ENCODE results near the gene PDE8A.

Gene PDE8A

DNA sequence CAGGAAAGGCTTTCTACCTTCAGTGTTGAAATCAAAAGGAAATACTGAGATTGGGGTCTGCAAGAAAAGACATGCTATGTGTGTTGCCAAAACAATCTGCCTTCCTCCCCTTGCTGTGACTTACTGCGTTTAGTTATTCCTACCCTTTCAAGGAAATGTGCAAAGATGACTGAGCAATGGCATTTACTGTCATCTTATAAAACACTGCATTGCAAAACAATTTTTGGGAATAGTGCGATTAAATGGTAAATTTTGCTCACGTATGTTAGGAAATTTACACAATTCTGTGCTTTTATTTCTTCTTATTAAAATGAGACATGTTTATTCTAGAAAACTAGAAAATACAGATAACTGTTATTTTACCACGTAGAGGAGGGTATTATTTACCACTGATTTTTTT lies 45.8 kb downstream of the PDE8A start:
- Histone ChIP-seq H3K4me3 (ENCODE audit: low read length) (no peak overlapping the region), H3K4me1 (ENCODE audit: insufficient read depth, low read length) (peaks cover 7% of the 10 kb centered on the region), H2AFZ (ENCODE audit: low read depth, low read length) (no peak overlapping the region), H3K27me3 (ENCODE audit: insufficient read depth, low read length) (no peaks in the 10 kb centered on the region), H3K9me3 (ENCODE audit: low read length) (no peaks in the 10 kb centered on the region), H3K36me3 (ENCODE audit: insufficient read depth, low read length) (no peaks in the 10 kb centered on the region)

- H3K36me3 ChIP-seq (ENCODE audit: insufficient read depth, low read length): no peaks in the 10 kb centered on the region
- no peak overlapping the region for H3K4me3 ChIP-seq (ENCODE audit: low read length)
- peaks cover 7% of the 10 kb centered on the region for H3K4me1 ChIP-seq (ENCODE audit: insufficient read depth, low read length)
- H2AFZ ChIP-seq (ENCODE audit: low read depth, low read length): no peak overlapping the region
- no peaks in the 10 kb centered on the region for H3K9me3 ChIP-seq (ENCODE audit: low read length)
- no peaks in the 10 kb centered on the region for H3K27me3 ChIP-seq (ENCODE audit: insufficient read depth, low read length)
Observed at GRCh38 chr15:85028416-85028815, 46.8 kb downstream of the PDE8A start.

GRCh38 chr15:85029221-85029620 lies 47.6 kb downstream of the PDE8A start:
- no peaks in the 10 kb centered on the region for H3K27me3 ChIP-seq (ENCODE audit: insufficient read depth, low read length)
- no peak overlapping the region for H2AFZ ChIP-seq (ENCODE audit: low read depth, low read length)
- no peaks in the 10 kb centered on the region for H3K9me3 ChIP-seq (ENCODE audit: low read length)
- peaks cover 6% of the 10 kb centered on the region for H3K4me1 ChIP-seq (ENCODE audit: insufficient read depth, low read length)
- no peaks in the 10 kb centered on the region for H3K36me3 ChIP-seq (ENCODE audit: insufficient read depth, low read length)
- H3K4me3 ChIP-seq (ENCODE audit: low read length): no peak overlapping the region

GRCh38 chr15:85030301-85030929 lies 48.8 kb downstream of the PDE8A start:
- Histone ChIP-seq H3K27me3 (ENCODE audit: insufficient read depth, low read length) (no peaks in the 10 kb centered on the region), H3K4me1 (ENCODE audit: insufficient read depth, low read length) (no peaks in the 10 kb centered on the region), H3K36me3 (ENCODE audit: insufficient read depth, low read length) (no peaks in the 10 kb centered on the region)

GRCh38 chr15:85031086-85031943 lies 49.7 kb downstream of the PDE8A start:
- Histone ChIP-seq H3K27me3 (ENCODE audit: insufficient read depth, low read length) (no peaks in the 10 kb centered on the region), H2AFZ (ENCODE audit: low read depth, low read length) (no peak overlapping the region), H3K4me3 (ENCODE audit: low read length) (no peak overlapping the region), H3K4me1 (ENCODE audit: insufficient read depth, low read length) (no peaks in the 10 kb centered on the region), H3K36me3 (ENCODE audit: insufficient read depth, low read length) (no peaks in the 10 kb centered on the region), H3K9me3 (ENCODE audit: low read length) (no peaks in the 10 kb centered on the region)

More at GRCh38 chr15:85030301-85030929, 48.8 kb downstream of the PDE8A start:
- H3K4me3 ChIP-seq (ENCODE audit: low read length): no peak overlapping the region
- no peak overlapping the region for H2AFZ ChIP-seq (ENCODE audit: low read depth, low read length)
- no peaks in the 10 kb centered on the region for H3K9me3 ChIP-seq (ENCODE audit: low read length)

GRCh38 chr15:85031944-85032558 lies 50.4 kb downstream of the PDE8A start:
- no peaks in the 10 kb centered on the region for H3K36me3 ChIP-seq (ENCODE audit: insufficient read depth, low read length)
- H3K27me3 ChIP-seq (ENCODE audit: insufficient read depth, low read length): no peaks in the 10 kb centered on the region
- no peak overlapping the region for H3K4me3 ChIP-seq (ENCODE audit: low read length)
- no peaks in the 10 kb centered on the region for H3K9me3 ChIP-seq (ENCODE audit: low read length)
- no peak overlapping the region for H2AFZ ChIP-seq (ENCODE audit: low read depth, low read length)
- H3K4me1 ChIP-seq (ENCODE audit: insufficient read depth, low read length): no peaks in the 10 kb centered on the region

DNA sequence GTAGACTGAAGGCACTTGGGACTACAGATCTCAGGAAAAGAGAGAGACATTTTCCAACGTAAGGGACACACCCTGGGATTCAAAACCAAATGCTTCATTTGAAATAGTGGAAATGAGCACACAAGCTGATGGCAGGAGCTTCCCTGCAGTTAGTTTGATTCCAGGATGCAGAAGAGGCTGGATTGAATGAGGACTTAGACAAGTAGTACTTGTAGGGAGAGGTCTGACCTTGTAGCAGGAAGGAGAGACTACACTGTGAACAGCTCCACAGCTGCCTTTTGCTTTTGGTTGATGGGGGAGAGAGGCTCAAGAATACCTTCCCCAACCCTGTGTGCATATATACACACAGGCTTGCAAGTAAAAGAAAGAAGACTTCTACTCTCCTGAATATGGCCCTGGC lies 51.5 kb downstream of the PDE8A start:
- no peaks in the 10 kb centered on the region for H3K27me3 ChIP-seq (ENCODE audit: insufficient read depth, low read length)
- no peak overlapping the region for H3K4me3 ChIP-seq (ENCODE audit: low read length)
- H3K4me1 ChIP-seq (ENCODE audit: insufficient read depth, low read length): no peaks in the 10 kb centered on the region
- no peaks in the 10 kb centered on the region for H3K36me3 ChIP-seq (ENCODE audit: insufficient read depth, low read length)
- H2AFZ ChIP-seq (ENCODE audit: low read depth, low read length): no peak overlapping the region
- no peaks in the 10 kb centered on the region for H3K9me3 ChIP-seq (ENCODE audit: low read length)

DNA sequence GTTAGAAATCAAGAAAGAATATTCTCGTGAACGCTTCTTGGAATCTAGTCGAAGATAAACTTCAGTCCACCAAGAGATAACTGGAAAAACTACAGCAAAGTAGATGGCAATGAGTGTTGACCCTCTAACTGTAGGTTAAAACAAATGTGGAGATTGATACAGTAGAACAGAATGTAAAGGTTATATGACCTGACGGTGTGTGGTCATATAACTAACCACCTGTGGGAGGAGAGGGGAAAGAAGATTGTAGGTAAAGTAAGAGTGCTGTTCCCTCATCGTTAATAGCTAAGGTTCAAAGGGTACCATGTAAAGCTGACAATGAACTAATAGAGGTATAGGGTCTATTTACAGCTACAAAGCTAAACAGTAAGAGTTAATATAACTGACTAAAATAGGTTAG lies 52.6 kb downstream of the PDE8A start:
- Histone ChIP-seq H2AFZ (ENCODE audit: low read depth, low read length) (no peak overlapping the region), H3K4me1 (ENCODE audit: insufficient read depth, low read length) (no peaks in the 10 kb centered on the region), H3K4me3 (ENCODE audit: low read length) (no peak overlapping the region), H3K9me3 (ENCODE audit: low read length) (no peaks in the 10 kb centered on the region), H3K36me3 (ENCODE audit: insufficient read depth, low read length) (no peaks in the 10 kb centered on the region), H3K27me3 (ENCODE audit: insufficient read depth, low read length) (no peaks in the 10 kb centered on the region)

DNA sequence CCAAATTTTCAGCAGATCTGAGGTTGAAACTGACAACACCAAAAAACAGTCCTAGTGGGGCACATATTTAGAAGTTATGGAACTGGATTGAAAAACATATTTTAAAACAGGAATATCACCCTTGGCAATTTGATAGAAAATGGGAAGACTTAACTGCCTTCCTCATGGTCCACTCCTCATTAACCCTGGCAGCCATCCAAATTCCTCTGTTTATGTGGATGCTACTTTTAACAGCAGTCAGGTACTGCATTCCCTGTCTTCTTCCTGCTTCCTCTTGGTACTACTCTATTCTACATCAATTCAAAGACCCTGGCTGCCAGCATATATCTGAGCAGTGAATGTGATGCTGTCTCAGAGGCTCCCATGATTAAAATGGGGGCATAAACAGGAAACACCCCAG lies 54.3 kb downstream of the PDE8A start:
- Histone ChIP-seq H3K9me3 (ENCODE audit: low read length) (no peaks in the 10 kb centered on the region), H3K27me3 (ENCODE audit: insufficient read depth, low read length) (no peaks in the 10 kb centered on the region), H3K4me1 (ENCODE audit: insufficient read depth, low read length) (no peaks in the 10 kb centered on the region), H3K4me3 (ENCODE audit: low read length) (no peak overlapping the region), H2AFZ (ENCODE audit: low read depth, low read length) (no peak overlapping the region), H3K36me3 (ENCODE audit: insufficient read depth, low read length) (no peaks in the 10 kb centered on the region)

GRCh38 chr15:85036716-85037115 lies 55.1 kb downstream of the PDE8A start:
- Histone ChIP-seq H3K27me3 (ENCODE audit: insufficient read depth, low read length) (no peaks in the 10 kb centered on the region), H3K4me3 (ENCODE audit: low read length) (no peak overlapping the region), H2AFZ (ENCODE audit: low read depth, low read length) (no peak overlapping the region), H3K9me3 (ENCODE audit: low read length) (no peaks in the 10 kb centered on the region), H3K36me3 (ENCODE audit: insufficient read depth, low read length) (no peaks in the 10 kb centered on the region), H3K4me1 (ENCODE audit: insufficient read depth, low read length) (no peaks in the 10 kb centered on the region)

- Histone ChIP-seq H3K4me3 (ENCODE audit: low read length) (no peak overlapping the region), H3K9me3 (ENCODE audit: low read length) (no peaks in the 10 kb centered on the region), H3K4me1 (ENCODE audit: insufficient read depth, low read length) (no peaks in the 10 kb centered on the region), H3K27me3 (ENCODE audit: insufficient read depth, low read length) (no peaks in the 10 kb centered on the region), H2AFZ (ENCODE audit: low read depth, low read length) (no peak overlapping the region), H3K36me3 (ENCODE audit: insufficient read depth, low read length) (no peaks in the 10 kb centered on the region)
Observed at GRCh38 chr15:85037641-85038040, 56.0 kb downstream of the PDE8A start.

GRCh38 chr15:85041230-85041629 lies 59.6 kb downstream of the PDE8A start:
- H3K4me3 ChIP-seq (ENCODE audit: low read length): no peak overlapping the region
- no peaks in the 10 kb centered on the region for H3K9me3 ChIP-seq (ENCODE audit: low read length)
- no peak overlapping the region for H2AFZ ChIP-seq (ENCODE audit: low read depth, low read length)
- no peaks in the 10 kb centered on the region for H3K4me1 ChIP-seq (ENCODE audit: insufficient read depth, low read length)
- H3K27me3 ChIP-seq (ENCODE audit: insufficient read depth, low read length): no peaks in the 10 kb centered on the region
- H3K36me3 ChIP-seq (ENCODE audit: insufficient read depth, low read length): no peaks in the 10 kb centered on the region

GRCh38 chr15:85044251-85044853 lies 62.7 kb downstream of the PDE8A start:
- H3K27me3 ChIP-seq (ENCODE audit: insufficient read depth, low read length): no peaks in the 10 kb centered on the region
- no peak overlapping the region for H3K4me3 ChIP-seq (ENCODE audit: low read length)
- no peaks in the 10 kb centered on the region for H3K9me3 ChIP-seq (ENCODE audit: low read length)
- no peaks in the 10 kb centered on the region for H3K36me3 ChIP-seq (ENCODE audit: insufficient read depth, low read length)
- H3K4me1 ChIP-seq (ENCODE audit: insufficient read depth, low read length): no peaks in the 10 kb centered on the region
- H2AFZ ChIP-seq (ENCODE audit: low read depth, low read length): no peak overlapping the region
